Neural progenitor cell (in vitro differentiated cells): Measurements from ENCODE around the gene SLC16A2. TPM values are rescaled to one million over a fixed set of nuclear protein-coding genes. Genes with fewer than 3 reads are reported as not detected.

Experiments used
- DNase-seq: peaks from one replicate; pipeline ENCODE4 v3.0.0-alpha.2; 2016; ENCODE audit warnings: low spot score
- H2AFZ ChIP-seq: fragments of 200-600 bp; sonication (generic); replicated peaks from 2 replicates; pipeline ENCODE4 v1.6.1; 2016; ENCODE audit warnings: antibody characterized with exemption
- H3F3A ChIP-seq: fragments of 200-600 bp; sonication (generic); 2 replicates; pipeline ENCODE4 v1.6.1; 2016; ENCODE audit warnings: antibody characterized with exemption, low read depth
- H3K27ac ChIP-seq: fragments of 200-600 bp; sonication (generic); 2 replicates; pipeline ENCODE4 v1.5.1; 2016; ENCODE audit warnings: mild to moderate bottlenecking
- H3K27me3 ChIP-seq: fragments of 200-600 bp; sonication (generic); 2 replicates; pipeline ENCODE4 v1.6.1; 2016; ENCODE audit warnings: mild to moderate bottlenecking, moderate library complexity
- H3K36me3 ChIP-seq: fragments of 200-600 bp; sonication (generic); 2 replicates; pipeline ENCODE4 v1.5.1; 2016
- H3K4me1 ChIP-seq: fragments of 200-600 bp; sonication (generic); 2 replicates; pipeline ENCODE4 v1.6.1; 2016; ENCODE audit warnings: mixed run types
- H3K4me2 ChIP-seq: fragments of 200-600 bp; sonication (generic); 2 replicates; pipeline ENCODE4 v1.6.1; 2016
- H3K4me3 ChIP-seq: fragments of 200-600 bp; sonication (generic); 2 replicates; pipeline ENCODE4 v1.5.1; 2016
- H3K79me2 ChIP-seq: fragments of 200-600 bp; sonication (generic); 2 replicates; pipeline ENCODE4 v1.6.1; 2016; ENCODE audit warnings: low read depth
- H3K9ac ChIP-seq: fragments of 200-600 bp; sonication (generic); 2 replicates; pipeline ENCODE4 v1.6.1; 2016
- H3K9me3 ChIP-seq: fragments of 200-600 bp; sonication (generic); 2 replicates; pipeline ENCODE4 v1.5.1; 2016; ENCODE audit warnings: low read depth
- H4K20me1 ChIP-seq: fragments of 200-600 bp; sonication (generic); 2 replicates; pipeline ENCODE4 v1.6.1; 2016; ENCODE audit warnings: low read depth
- H3K27ac Mint-ChIP-seq: 3 replicates; pipeline ENCODE4 v1.8.0; 2021; ENCODE audit warnings: mixed read lengths
- H3K27me3 Mint-ChIP-seq: 2 replicates; pipeline ENCODE4 v1.8.0; 2022; ENCODE audit warnings: low read depth, mild to moderate bottlenecking, inconsistent platforms, moderate library complexity, mixed read lengths; ENCODE audit not compliant: insufficient read depth
- H3K36me3 Mint-ChIP-seq: 3 replicates; pipeline ENCODE4 v1.8.0; 2021; ENCODE audit warnings: mixed read lengths
- H3K4me1 Mint-ChIP-seq: 3 replicates; pipeline ENCODE4 v1.8.0; 2021; ENCODE audit warnings: mixed read lengths
- H3K4me3 Mint-ChIP-seq: 3 replicates; pipeline ENCODE4 v1.8.0; 2021; ENCODE audit warnings: mild to moderate bottlenecking, moderate library complexity, mixed read lengths
- H3K9me3 Mint-ChIP-seq: 3 replicates; pipeline ENCODE4 v1.8.0; 2020; ENCODE audit warnings: mixed read lengths
- EZH2 ChIP-seq: fragments of 200-600 bp; sonication (generic); IDR thresholded peaks from 2 replicates; pipeline ENCODE4 v1.6.1; 2017; ENCODE audit warnings: antibody characterized with exemption, mild to moderate bottlenecking, moderate library complexity
- EZH2phosphoT487 ChIP-seq: fragments of 200-600 bp; sonication (generic); IDR thresholded peaks from 2 replicates; pipeline ENCODE4 v1.6.1; 2017; ENCODE audit warnings: antibody characterized with exemption
- total RNA-seq: library from RNA; depleted of rRNA; stranded (reverse); fragments of >200 nt; gene quantifications from 2 replicates; pipeline ENCODE4 v1.2.3, GENCODE V29; 2015; ENCODE audit warnings: low replicate concordance
- TF ChIP-seq, protein P1 (sequence below): fragments of 200-600 bp; sonication (generic); IDR thresholded peaks from 2 replicates; pipeline ENCODE4 v1.5.1; 2017; ENCODE audit warnings: antibody characterized with exemption, mild to moderate bottlenecking

The SLC16A2 gene
- total RNA-seq, 1 donor from 2014 or later, result 12.6 TPM

DNA sequence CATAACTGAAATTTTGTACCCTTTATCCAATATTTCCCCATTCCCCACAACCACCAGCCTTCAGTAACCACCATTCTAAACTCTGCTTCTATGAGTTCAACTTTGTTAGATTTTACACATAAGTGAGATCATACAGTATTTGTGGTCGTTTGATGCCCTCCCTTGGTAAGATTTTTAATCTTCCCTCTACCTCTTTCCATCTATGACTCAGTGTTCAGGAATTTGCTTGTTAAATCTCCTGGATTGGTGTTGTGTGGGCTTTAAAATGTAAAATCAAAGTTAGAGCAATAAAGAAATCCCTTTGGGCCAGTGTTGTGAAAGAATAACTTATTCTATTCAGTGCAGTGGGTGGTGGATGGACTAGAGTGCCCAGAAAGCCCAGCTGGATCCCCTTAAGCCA lies 37.4 kb downstream of the SLC16A2 start:
- peaks cover 11% of the 10 kb centered on the region for H3F3A ChIP-seq
- Mint-ChIP-seq H3K4me1 (peaks cover 15% of the 10 kb centered on the region), H3K9me3 (peaks cover 8% of the 10 kb centered on the region), H3K4me3 (no peak overlapping the region), H3K27ac (no peak overlapping the region), H3K36me3 (peaks cover 12% of the 10 kb centered on the region), H3K27me3 (peaks cover 2% of the 10 kb centered on the region)
- TF ChIP-seq EZH2, result no peak
- TF ChIP-seq, protein P1, sequence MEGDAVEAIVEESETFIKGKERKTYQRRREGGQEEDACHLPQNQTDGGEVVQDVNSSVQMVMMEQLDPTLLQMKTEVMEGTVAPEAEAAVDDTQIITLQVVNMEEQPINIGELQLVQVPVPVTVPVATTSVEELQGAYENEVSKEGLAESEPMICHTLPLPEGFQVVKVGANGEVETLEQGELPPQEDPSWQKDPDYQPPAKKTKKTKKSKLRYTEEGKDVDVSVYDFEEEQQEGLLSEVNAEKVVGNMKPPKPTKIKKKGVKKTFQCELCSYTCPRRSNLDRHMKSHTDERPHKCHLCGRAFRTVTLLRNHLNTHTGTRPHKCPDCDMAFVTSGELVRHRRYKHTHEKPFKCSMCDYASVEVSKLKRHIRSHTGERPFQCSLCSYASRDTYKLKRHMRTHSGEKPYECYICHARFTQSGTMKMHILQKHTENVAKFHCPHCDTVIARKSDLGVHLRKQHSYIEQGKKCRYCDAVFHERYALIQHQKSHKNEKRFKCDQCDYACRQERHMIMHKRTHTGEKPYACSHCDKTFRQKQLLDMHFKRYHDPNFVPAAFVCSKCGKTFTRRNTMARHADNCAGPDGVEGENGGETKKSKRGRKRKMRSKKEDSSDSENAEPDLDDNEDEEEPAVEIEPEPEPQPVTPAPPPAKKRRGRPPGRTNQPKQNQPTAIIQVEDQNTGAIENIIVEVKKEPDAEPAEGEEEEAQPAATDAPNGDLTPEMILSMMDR, result no peak
- no peak for TF ChIP-seq EZH2phosphoT487
- no peaks in the 10 kb centered on the region for H3K4me1 ChIP-seq
- no peak overlapping the region for H3K27ac ChIP-seq
- no peaks in the 10 kb centered on the region for H3K36me3 ChIP-seq
- no peaks in the 10 kb centered on the region for H3K27me3 ChIP-seq
- H3K4me2 ChIP-seq, result no peak overlapping the region
- H3K4me3 ChIP-seq, result no peak overlapping the region
- peaks cover 1% of the 10 kb centered on the region for H3K9me3 ChIP-seq
- no peak for DNase-seq
- H3K79me2 ChIP-seq, result no peaks in the 10 kb centered on the region
- H2AFZ ChIP-seq, result no peak overlapping the region
- no peak overlapping the region for H3K9ac ChIP-seq
- no peaks in the 10 kb centered on the region for H4K20me1 ChIP-seq

DNA sequence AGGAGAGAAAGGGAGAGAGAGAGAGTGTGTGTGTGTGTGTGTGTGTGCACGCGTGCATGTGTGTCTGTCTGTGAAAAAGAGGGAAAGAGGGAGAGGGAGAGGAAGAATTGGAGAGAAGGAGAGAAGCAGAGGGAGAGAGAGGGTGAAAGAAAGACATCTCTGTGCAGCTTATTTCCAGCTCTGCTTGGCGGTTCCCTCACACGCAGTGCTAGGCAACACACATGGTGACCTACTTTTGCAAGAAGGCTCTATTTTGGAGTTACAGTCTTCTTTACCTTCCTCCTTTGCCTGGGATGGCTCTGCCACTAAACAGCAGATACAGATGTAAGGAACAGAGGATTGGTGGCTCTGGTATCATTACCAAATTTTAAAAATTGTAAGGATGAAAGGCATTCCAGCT lies 40.1 kb downstream of the SLC16A2 start:
- Mint-ChIP-seq H3K9me3 (peaks cover 6% of the 10 kb centered on the region), H3K4me3 (no peak overlapping the region), H3K27me3 (peaks cover 2% of the 10 kb centered on the region), H3K27ac (no peak overlapping the region), H3K4me1 (peaks cover 15% of the 10 kb centered on the region), H3K36me3 (peaks cover 15% of the 10 kb centered on the region)
- DNase-seq, result peak; percentile 2
- no peaks in the 10 kb centered on the region for H3K4me1 ChIP-seq
- H3K9me3 ChIP-seq, result peaks cover 6% of the 10 kb centered on the region
- H4K20me1 ChIP-seq, result no peaks in the 10 kb centered on the region
- no peak overlapping the region for H3K27ac ChIP-seq
- no peak overlapping the region for H3K4me3 ChIP-seq
- no peak overlapping the region for H2AFZ ChIP-seq
- TF ChIP-seq, protein P1, result no peak
- no peak for TF ChIP-seq EZH2phosphoT487
- TF ChIP-seq EZH2, result no peak
- no peaks in the 10 kb centered on the region for H3K79me2 ChIP-seq
- peaks cover 11% of the 10 kb centered on the region for H3F3A ChIP-seq
- H3K9ac ChIP-seq, result no peak overlapping the region
- no peaks in the 10 kb centered on the region for H3K36me3 ChIP-seq
- H3K27me3 ChIP-seq, result no peaks in the 10 kb centered on the region
- H3K4me2 ChIP-seq, result no peak overlapping the region

DNA sequence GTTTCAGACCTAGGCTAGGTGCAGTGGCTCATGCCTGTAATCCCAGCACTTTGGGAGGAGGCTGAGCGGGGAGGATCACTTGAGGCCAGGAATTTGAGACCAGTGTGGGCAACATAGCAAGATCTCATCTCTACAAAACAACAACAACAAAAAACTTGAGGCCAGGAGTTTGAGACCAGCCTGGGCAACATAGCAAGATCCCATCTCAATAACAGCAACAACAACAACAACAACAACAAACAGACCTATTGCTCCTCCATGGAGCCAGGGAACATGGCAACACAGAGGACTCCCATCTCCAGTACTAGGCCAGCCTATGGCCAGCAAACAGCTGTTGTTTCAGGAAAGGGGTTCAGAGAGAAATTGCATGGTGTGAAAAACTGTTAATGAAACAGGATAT lies 43.4 kb downstream of the SLC16A2 start:
- Histone ChIP-seq H3K4me2 (no peak overlapping the region), H3K4me1 (no peaks in the 10 kb centered on the region), H3K79me2 (no peaks in the 10 kb centered on the region), H3F3A (peaks cover 11% of the 10 kb centered on the region), H3K9me3 (peaks cover 6% of the 10 kb centered on the region), H4K20me1 (no peaks in the 10 kb centered on the region), H3K27ac (no peak overlapping the region), H2AFZ (no peak overlapping the region), H3K36me3 (no peaks in the 10 kb centered on the region), H3K27me3 (no peaks in the 10 kb centered on the region), H3K4me3 (no peak overlapping the region), H3K9ac (no peak overlapping the region)
- H3K4me3 Mint-ChIP-seq, result no peak overlapping the region
- DNase-seq, result no peak
- H3K9me3 Mint-ChIP-seq, result peaks cover 6% of the 10 kb centered on the region
- H3K4me1 Mint-ChIP-seq, result peaks cover 10% of the 10 kb centered on the region
- no peak overlapping the region for H3K27ac Mint-ChIP-seq
- peaks cover 3% of the 10 kb centered on the region for H3K27me3 Mint-ChIP-seq
- H3K36me3 Mint-ChIP-seq, result peaks cover 15% of the 10 kb centered on the region
- TF ChIP-seq EZH2phosphoT487 (no peak), EZH2 (no peak)
- TF ChIP-seq, protein P1, result no peak
